ENCODE results near the gene EIF4ENIF1. TPM values are rescaled to one million over a fixed set of nuclear protein-coding genes. Genes with fewer than 3 reads are reported as not detected.

EIF4ENIF1 gene
- total and polyA plus RNA-seq, 2 donors (not counting 3 experiments of a cell fraction or from before 2014, with no cell fraction given) = 22.8 to 38.7 TPM

GRCh38 chr22:31398231-31398630, 91.4 kb downstream of the EIF4ENIF1 start:
- Histone ChIP-seq H3K4me2 (ENCODE audit: insufficient read depth, low read length) (no peak overlapping the region), H3K27ac (ENCODE audit: insufficient read depth, low read depth, low read length) (no peak overlapping the region), H4K20me1 (replicated peaks; ENCODE audit: control insufficient read depth, extremely low read depth, insufficient read depth, low read length) (no peaks in the 10 kb centered on the region), H3K27me3 (ENCODE audit: control insufficient read depth in 2 of 2, insufficient read depth in 2 of 2, low read length in 2 of 2) (no peaks in the 10 kb centered on the region), H3K9me3 (replicated peaks; ENCODE audit: control insufficient read depth, insufficient read depth, low read length) (no peaks in the 10 kb centered on the region), H3K9me1 (replicated peaks; ENCODE audit: control insufficient read depth, extremely low read depth, insufficient read depth, low read length) (no peaks in the 10 kb centered on the region), H3K4me1 (ENCODE audit: control insufficient read depth, extremely low read depth, insufficient read depth, low read length) (peaks cover 13% of the 10 kb centered on the region), H3K79me2 (ENCODE audit: control insufficient read depth, insufficient read depth, low read length) (peaks cover 35% of the 10 kb centered on the region), H3K9ac (replicated peaks; ENCODE audit: extremely low read depth, insufficient read depth, low read length) (no peak overlapping the region), H3K4me3 (replicated peaks in 1 of 3; ENCODE audit: insufficient read depth in 1 of 3, low read depth in 1 of 3, low read length in 3 of 3) (no peak overlapping the region), H2AFZ (ENCODE audit: low read depth, low read length) (peak overlapping the region; percentile 28), H3K36me3 (ENCODE audit: control insufficient read depth in 2 of 2, extremely low read depth in 1 of 2, insufficient read depth in 2 of 2, low read length in 2 of 2) (peaks cover 2 to 4% of the 10 kb centered on the region in 2 experiments)
- no peak for DNase-seq (ENCODE audit: low read depth, low spot score)
- peak; percentile 63 for FAIRE-seq
- ChIA-PET CTCF (interaction anchor here (1.0 to 1.5 kb wide), 2 partner anchors 21 to 52 kb away, joined by 3 to 4 read pairs; partner anchors contain the start of gene PATZ1), POLR2A (no interaction called here)
- dilution Hi-C loops (cut with MboI; ENCODE audit: extremely low pct_ligation_motif_present, low sequenced_read_pairs) (no loop called here), intact Hi-C loops (cut with micrococcal nuclease) (no loop called here)
- BruUV-seq (replicated peaks) = no TSS peak
- TF ChIP-seq CTCF (IDR thresholded peaks at IDR 0.05; ENCODE audit: extremely low read depth in 1 of 2, insufficient read depth in 1 of 2, low read depth in 1 of 2, low read length in 2 of 2) = no peak
- no peak for TF ChIP-seq POLR2AphosphoS5 (IDR thresholded peaks at IDR 0.05; ENCODE audit: insufficient read depth, low read depth, low read length)
- no peak for TF ChIP-seq EZH2 (IDR thresholded peaks at IDR 0.05; ENCODE audit: borderline replicate concordance, low read depth, low read length, severe bottlenecking)

- Histone ChIP-seq H3K4me3 (replicated peaks in 1 of 3; ENCODE audit: insufficient read depth in 1 of 3, low read depth in 1 of 3, low read length in 3 of 3) (no peak overlapping the region), H3K9me1 (replicated peaks; ENCODE audit: control insufficient read depth, extremely low read depth, insufficient read depth, low read length) (no peaks in the 10 kb centered on the region), H3K27ac (ENCODE audit: insufficient read depth, low read depth, low read length) (no peak overlapping the region), H3K79me2 (ENCODE audit: control insufficient read depth, insufficient read depth, low read length) (no peaks in the 10 kb centered on the region), H3K4me1 (ENCODE audit: control insufficient read depth, extremely low read depth, insufficient read depth, low read length) (peaks cover 5% of the 10 kb centered on the region), H2AFZ (ENCODE audit: low read depth, low read length) (no peak overlapping the region), H3K4me2 (ENCODE audit: insufficient read depth, low read length) (no peak overlapping the region), H3K9ac (replicated peaks; ENCODE audit: extremely low read depth, insufficient read depth, low read length) (no peak overlapping the region), H4K20me1 (replicated peaks; ENCODE audit: control insufficient read depth, extremely low read depth, insufficient read depth, low read length) (no peaks in the 10 kb centered on the region), H3K27me3 (ENCODE audit: control insufficient read depth in 2 of 2, insufficient read depth in 2 of 2, low read length in 2 of 2) (no peaks in the 10 kb centered on the region), H3K9me3 (replicated peaks; ENCODE audit: control insufficient read depth, insufficient read depth, low read length) (no peaks in the 10 kb centered on the region), H3K36me3 (ENCODE audit: control insufficient read depth in 2 of 2, extremely low read depth in 1 of 2, insufficient read depth in 2 of 2, low read length in 2 of 2) (no peaks in the 10 kb centered on the region)
- POLR2A ChIA-PET = no interaction called here
- BruUV-seq (replicated peaks) = no TSS peak
- DNase-seq (ENCODE audit: low read depth, low spot score) (no peak), FAIRE-seq (no peak)
- CTCF ChIA-PET = no interaction called here
- dilution Hi-C loops (cut with MboI; ENCODE audit: extremely low pct_ligation_motif_present, low sequenced_read_pairs) (no loop called here), intact Hi-C loops (cut with micrococcal nuclease) (no loop called here)
- TF ChIP-seq EZH2 (IDR thresholded peaks at IDR 0.05; ENCODE audit: borderline replicate concordance, low read depth, low read length, severe bottlenecking) (no peak), GATA2 (IDR thresholded peaks at IDR 0.05; ENCODE audit: insufficient read depth, insufficient read length, low read depth, low read length) (no peak), MAX (IDR thresholded peaks at IDR 0.05; ENCODE audit: insufficient read depth, insufficient read length) (no peak), MYC (IDR thresholded peaks at IDR 0.05; ENCODE audit: low read depth, low read length) (no peak), CTCF (IDR thresholded peaks at IDR 0.05; ENCODE audit: extremely low read depth in 1 of 2, insufficient read depth in 1 of 2, low read depth in 1 of 2, low read length in 2 of 2) (no peak), POLR2A (IDR thresholded peaks at IDR 0.05; ENCODE audit: low read depth, low read length) (no peak), JUN (IDR thresholded peaks at IDR 0.05; ENCODE audit: borderline replicate concordance, insufficient read depth, insufficient read length, low read depth) (no peak), FOS (IDR thresholded peaks at IDR 0.05; ENCODE audit: borderline replicate concordance, insufficient read depth, low read length) (no peak), POLR2AphosphoS5 (IDR thresholded peaks at IDR 0.05; ENCODE audit: insufficient read depth, low read depth, low read length) (no peak)
These were observed 95.3 kb downstream of the EIF4ENIF1 start for GRCh38 chr22:31394326-31394725.
